Activated T-cell treated with anti-CD3 and anti-CD28 coated beads, Interleukin-2, amount 50 U/mL, for 72 hours (primary cell): ENCODE data around the gene ABHD16B. TPM values are rescaled to one million over a fixed set of nuclear protein-coding genes. Genes with fewer than 3 reads are reported as not detected.

Experiments used
- ATAC-seq, 2 donors: fragments of 150-1000 bp; cut with Tn5 transposase; replicated peaks in 1 of 2; 2 replicates each; pipeline ENCODE4 v1.10.0; 2021; ENCODE audit warnings: moderate library complexity in 2 of 2, mild to moderate bottlenecking in 1 of 2
- DNase-seq, 2 donors: peaks; one replicate each; pipeline ENCODE4 v3.0.0; 2021 to 2022; ENCODE audit warnings: mixed read lengths in 1 of 2
- H3K27ac Mint-ChIP-seq: one replicate; pipeline ENCODE4 v1.8.0; 2022; ENCODE audit warnings: mild to moderate bottlenecking, moderate library complexity, mixed read lengths
- H3K27me3 Mint-ChIP-seq: one replicate; pipeline ENCODE4 v1.8.0; 2022; ENCODE audit warnings: low read depth, mixed read lengths
- H3K36me3 Mint-ChIP-seq, 2 donors: one replicate each; pipeline ENCODE4 v1.8.0; 2022; ENCODE audit warnings: mixed read lengths in 2 of 2, mild to moderate bottlenecking in 1 of 2; ENCODE audit not compliant: insufficient read depth in 2 of 2
- H3K4me1 Mint-ChIP-seq: one replicate; pipeline ENCODE4 v1.8.0; 2022; ENCODE audit warnings: low read depth, mixed read lengths
- H3K4me3 Mint-ChIP-seq, 2 donors: one replicate each; pipeline ENCODE4 v1.8.0; 2022; ENCODE audit warnings: mild to moderate bottlenecking in 2 of 2, mixed read lengths in 2 of 2, moderate library complexity in 2 of 2
- H3K9me3 Mint-ChIP-seq, 2 donors: one replicate each; pipeline ENCODE4 v1.8.0; 2022; ENCODE audit warnings: mixed read lengths in 2 of 2
- total RNA-seq, 2 donors: library from RNA; stranded (reverse); gene quantifications; one replicate each; pipeline ENCODE4 v1.2.3, GENCODE V29; 2022

Gene ABHD16B
- total RNA-seq, 2 donors from 2014 or later: 0.22 TPM; not detected in 1

DNA sequence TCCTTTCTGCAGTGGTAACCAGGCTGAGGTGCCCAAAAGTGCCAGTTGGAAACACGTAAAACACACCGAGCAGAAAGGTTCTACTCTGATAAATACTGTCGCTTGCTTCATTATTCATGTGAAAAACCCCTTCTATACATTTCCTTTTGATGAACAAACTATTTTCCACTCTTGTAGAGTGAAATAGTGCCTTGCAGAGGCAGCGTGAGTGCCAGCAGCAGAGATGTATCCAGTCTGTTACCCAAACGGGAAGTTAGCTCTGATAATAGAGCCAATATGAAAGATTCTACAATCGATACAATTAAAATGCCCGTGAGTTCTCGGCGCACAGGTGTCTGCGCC is 31.7 kb upstream of the ABHD16B start:
- Mint-ChIP-seq H3K36me3 (peaks cover 5% of the 10 kb centered on the region in 2 donors), H3K4me1 (peaks cover 30% of the 10 kb centered on the region), H3K9me3 (no peaks in the 10 kb centered on the region), H3K4me3 (peak overlapping the region; percentile 91 to 93), H3K27ac (peak overlapping the region; percentile 85), H3K27me3 (peaks cover 52% of the 10 kb centered on the region)
- ATAC-seq (peak in 1 of 2 donors; percentile 18), DNase-seq (no peak)

DNA sequence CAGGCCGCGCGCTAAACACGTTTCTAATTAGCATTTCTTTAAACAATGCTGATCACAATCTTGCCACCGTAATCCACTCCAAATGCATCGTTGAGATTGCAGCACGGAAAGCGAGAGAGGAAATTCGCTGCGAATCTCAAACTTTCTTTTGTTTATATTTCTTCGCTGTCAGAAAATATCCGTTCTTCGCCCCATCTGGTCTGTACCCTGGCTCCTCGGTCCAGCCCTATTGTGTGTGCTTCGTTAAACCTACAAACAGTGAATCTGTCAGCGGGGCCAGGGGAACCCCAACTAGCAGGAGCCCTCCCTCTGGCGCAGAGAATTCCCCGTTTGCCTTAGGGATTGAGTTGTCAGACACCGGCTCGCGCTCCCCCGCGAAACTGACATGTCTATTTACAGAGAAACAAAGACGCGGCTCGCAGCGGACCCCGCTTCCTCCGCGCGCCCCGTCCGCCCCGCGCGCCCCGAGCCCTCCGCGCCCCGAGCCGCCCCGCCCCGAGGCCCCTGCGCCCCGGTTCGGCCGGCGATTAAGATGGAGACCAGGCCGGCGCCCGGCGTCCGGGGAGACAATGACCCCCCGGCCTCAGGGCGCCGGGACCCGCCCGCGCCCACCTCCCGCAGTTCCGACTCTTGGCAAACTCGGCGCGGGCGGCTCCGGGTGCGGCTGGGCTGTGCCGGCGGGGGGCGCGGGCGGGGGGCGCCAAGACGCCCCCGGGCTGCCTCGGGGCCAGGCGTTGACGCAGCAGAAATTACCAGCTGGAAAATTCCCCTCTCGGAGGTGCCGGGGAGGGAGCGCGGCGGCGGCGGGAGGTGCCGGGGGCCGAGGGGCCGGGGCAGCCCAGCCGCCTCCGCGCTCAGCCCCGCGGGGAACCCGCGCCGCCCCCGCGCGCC is 31.1 kb upstream of the ABHD16B start:
- H3K27ac Mint-ChIP-seq: peak overlapping the region; percentile 85
- DNase-seq (no peak), ATAC-seq (peak in 1 of 2 donors; percentile 28)
- peak overlapping the region; percentile 91 to 93 for H3K4me3 Mint-ChIP-seq
- H3K4me1 Mint-ChIP-seq: peaks cover 30% of the 10 kb centered on the region
- peaks cover 5% of the 10 kb centered on the region in 2 donors for H3K36me3 Mint-ChIP-seq
- peaks cover 50% of the 10 kb centered on the region for H3K27me3 Mint-ChIP-seq
- no peaks in the 10 kb centered on the region for H3K9me3 Mint-ChIP-seq

DNA sequence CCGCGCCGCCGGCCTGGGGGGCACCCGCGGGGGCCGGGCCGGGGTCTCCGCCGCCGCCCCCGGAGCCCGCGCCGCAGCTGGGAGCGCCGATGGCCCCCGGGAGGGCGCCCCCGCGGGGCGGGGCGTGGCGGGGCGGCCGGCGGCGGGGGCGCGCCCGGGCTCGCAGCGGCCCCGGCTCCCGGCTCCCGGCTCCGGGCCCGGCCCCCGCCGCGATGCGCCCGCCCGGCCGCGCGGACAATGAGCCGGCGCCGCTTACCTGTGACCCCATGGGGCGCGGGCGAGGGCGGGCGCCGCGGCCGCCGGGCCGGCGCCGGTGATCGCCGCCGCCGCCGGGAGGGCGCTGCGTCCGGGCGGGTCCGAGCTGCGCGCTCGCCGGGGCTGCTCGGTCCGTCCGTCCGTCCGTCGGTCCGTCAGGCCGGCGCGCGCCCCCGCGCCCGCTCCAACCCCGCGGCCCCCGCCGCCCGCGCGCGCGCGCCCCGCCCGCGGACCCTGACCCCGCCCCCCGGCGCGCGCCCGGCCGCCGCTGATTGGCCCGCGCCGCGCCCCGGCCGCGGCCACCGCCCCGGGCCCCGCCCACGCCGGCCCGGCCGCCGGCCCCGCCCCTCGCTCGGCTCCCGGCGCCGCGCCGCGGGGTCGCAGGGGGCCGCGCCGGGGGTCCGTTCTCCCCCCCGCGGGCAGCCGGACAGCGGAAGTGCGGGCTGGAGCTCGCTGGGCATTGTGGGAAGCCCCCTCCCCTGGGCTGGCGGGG is 30.3 kb upstream of the ABHD16B start, which contains the start of gene ZBTB46:
TSS of gene ZBTB46 (minus strand) at position 424 of the 748 bp plus-strand sequence. CDS start 40,507 bp downstream, outside the sequence.
- H3K4me3 Mint-ChIP-seq: peak within 1 kb of the TSS; percentile 91 to 93
- H3K27me3 Mint-ChIP-seq: peaks cover 42% of the 10 kb centered on the region
- DNase-seq: peak; percentile 42 to 65
- peak; percentile 63 to 70 for ATAC-seq
- no peaks in the 10 kb centered on the region for H3K9me3 Mint-ChIP-seq
- H3K27ac Mint-ChIP-seq: no peak within 1 kb of the TSS
- H3K4me1 Mint-ChIP-seq: peaks cover 22% of the 10 kb centered on the region
- peaks cover 5% of the 10 kb centered on the region in 2 donors for H3K36me3 Mint-ChIP-seq

DNA sequence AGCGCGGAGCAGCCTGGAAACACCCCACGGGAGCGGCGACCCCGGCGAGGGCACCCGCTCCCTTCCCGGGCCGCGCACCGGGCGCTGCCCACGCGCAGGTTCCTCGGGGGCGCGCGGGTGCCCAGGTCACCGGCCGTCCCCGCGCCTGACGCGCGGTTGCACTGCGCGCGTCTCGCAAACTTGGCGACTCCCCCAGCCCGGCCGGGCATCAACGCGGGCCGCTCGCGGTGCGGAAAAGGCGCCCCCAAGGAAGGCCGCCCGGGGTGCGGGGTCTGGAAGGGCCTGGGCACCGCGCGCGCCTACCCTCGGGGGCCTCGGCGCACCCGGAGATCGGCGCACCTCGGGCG is 29.7 kb upstream of the ABHD16B start:
- peak; percentile 8 to 12 for ATAC-seq
- H3K27me3 Mint-ChIP-seq: peaks cover 40% of the 10 kb centered on the region

DNA sequence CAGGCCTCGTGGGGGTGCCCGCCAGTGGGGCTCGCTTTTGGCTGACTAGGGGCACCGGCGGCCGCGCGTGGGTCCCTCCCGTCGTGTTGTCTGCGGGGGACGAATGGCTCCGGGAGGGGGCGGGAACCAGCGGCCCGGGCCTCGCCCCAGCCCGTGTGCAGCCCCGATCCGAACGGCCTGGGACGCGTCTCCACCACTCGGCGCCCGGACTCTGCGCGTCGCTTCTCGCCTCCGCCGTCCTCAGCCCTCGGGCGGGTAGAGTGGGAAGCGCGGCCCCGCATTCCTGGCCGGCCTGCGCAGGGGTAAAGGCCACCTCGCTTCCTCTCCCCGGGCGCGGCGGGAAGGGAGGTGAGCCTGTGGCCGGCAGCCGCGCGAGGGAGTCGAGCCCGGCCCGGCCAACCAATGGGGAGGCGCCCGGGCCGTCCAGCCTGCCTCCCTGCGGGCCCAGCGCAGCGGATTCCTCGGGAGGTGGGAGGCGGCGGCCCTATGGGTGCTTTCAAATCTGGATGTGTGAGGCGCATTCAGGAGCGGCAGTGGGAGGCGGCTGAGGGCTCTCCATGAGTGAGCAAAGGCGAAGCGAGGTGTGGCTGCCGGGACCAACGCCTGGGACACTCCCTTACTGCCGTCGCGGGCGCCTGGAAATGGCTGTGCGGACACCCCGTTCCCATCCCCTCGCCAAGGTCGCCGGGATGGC is 29.2 kb upstream of the ABHD16B start:
- Mint-ChIP-seq H3K36me3 (peaks cover 5% of the 10 kb centered on the region in 2 donors), H3K4me3 (peak overlapping the region in 1 of 2 donors; percentile 56), H3K9me3 (no peaks in the 10 kb centered on the region), H3K27me3 (peaks cover 40% of the 10 kb centered on the region), H3K27ac (no peak overlapping the region), H3K4me1 (peaks cover 13% of the 10 kb centered on the region)
- ATAC-seq (peak; percentile 14 to 17), DNase-seq (no peak)

More for the DNA sequence above, 29.7 kb upstream of the ABHD16B start:
- Mint-ChIP-seq H3K27ac (no peak overlapping the region), H3K4me3 (no peak overlapping the region), H3K9me3 (no peaks in the 10 kb centered on the region), H3K4me1 (peaks cover 16% of the 10 kb centered on the region), H3K36me3 (peaks cover 5% of the 10 kb centered on the region in 2 donors)
- no peak for DNase-seq

DNA sequence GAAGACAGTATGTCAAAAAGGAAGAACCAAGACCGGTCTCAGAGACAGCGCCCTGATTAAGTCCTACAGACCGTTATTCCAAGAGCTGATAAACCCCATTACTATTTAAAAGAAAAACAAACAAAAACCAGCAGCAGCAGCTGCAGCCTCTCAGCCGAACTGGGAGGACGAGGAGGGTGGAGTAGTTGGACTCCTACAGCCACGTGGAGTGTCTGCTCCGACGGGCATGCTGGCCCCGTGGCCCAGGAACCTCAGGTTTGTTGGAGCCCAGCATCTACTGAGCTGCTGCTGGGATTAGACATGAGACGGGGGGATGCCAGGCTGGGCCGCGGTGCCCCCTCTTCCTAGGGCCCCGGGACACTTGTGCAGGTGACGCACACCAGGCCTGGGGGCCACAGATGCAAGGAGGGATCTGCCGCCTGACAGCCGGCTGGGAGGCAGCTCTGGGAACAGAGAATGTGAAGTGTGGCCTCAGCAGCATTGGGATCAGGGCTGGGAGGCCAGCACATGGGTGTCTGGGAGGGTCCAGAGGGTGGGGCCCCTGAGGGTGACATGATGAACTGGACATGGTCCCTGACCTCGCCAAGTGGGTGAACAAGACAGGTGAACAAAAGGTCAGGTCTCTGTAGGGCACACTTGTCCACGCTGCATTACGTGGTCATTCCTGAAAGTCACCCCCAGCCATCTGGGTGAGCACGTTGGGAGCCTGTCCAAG is 27.4 kb upstream of the ABHD16B start:
- Mint-ChIP-seq H3K27me3 (peaks cover 35% of the 10 kb centered on the region), H3K4me3 (peak overlapping the region in 1 of 2 donors; percentile 31), H3K36me3 (peaks cover 5% of the 10 kb centered on the region in 2 donors), H3K4me1 (peaks cover 20% of the 10 kb centered on the region), H3K9me3 (no peaks in the 10 kb centered on the region), H3K27ac (no peak overlapping the region)
- ATAC-seq (no peak), DNase-seq (no peak)

DNA sequence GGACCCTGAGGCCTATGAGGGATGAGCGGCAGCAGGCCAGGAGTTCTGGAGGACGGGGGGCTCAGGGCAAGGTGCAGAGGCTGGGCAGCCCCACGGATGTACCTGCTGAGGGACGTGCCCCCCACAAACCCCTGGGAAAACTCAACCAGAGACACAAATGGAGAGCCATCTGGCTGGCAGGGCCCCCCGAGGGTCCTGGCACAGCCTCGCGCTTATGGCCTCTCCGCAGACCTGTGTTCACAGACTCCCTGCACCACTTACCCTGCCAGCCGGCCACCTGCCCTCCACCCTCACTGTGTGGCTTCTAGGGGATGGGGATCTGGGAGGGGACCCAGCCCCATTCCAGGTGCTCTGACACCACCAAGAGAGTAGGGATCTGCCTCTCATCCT is 26.8 kb upstream of the ABHD16B start:
- H3K27me3 Mint-ChIP-seq: peaks cover 29% of the 10 kb centered on the region
- ATAC-seq: no peak

DNA sequence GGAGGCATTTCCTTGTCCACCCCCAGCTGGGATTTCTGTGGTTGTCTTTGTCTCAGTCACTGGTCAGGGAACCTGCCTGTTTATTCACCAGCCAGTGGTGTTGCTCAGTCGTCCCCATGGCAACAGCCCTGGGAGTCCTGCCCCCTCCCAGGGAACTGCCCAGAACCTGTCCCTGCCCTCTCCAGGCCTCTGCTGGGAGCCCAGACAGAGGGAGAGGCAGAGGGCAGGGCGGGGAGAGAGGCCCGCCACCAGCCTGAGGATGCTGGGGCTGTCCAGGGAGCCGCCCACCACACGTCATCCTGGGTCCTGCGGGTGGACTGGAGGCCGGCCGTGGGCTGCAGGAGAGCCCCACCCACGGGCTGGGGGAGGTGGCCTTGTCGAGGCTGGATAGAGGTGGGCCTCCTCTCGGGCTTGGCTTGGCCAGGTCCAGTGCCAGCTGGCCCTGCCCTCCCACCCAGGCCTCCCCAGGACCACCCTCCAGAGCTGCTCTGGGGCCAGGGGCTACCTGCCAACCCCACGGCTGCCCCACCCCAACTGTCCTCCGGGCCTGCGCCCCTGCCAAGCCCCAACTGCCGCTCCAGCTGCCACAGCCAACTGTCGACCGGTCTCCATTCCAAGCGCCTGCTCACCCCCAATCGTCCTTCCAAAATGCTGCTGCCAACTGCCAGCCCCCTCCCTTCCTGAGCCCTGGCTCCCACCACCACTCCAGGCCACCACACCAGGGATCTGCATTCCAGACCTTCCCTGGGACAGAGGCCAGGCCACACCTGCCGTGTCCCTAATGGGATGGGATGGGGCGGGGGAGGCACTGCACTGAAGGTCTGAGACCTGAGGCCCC is 26.1 kb upstream of the ABHD16B start:
- no peak overlapping the region for H3K4me3 Mint-ChIP-seq
- H3K27me3 Mint-ChIP-seq: peaks cover 23% of the 10 kb centered on the region
- H3K36me3 Mint-ChIP-seq: no peaks in the 10 kb centered on the region
- no peak overlapping the region for H3K27ac Mint-ChIP-seq
- ATAC-seq (no peak), DNase-seq (no peak)
- peaks cover 8% of the 10 kb centered on the region for H3K4me1 Mint-ChIP-seq
- H3K9me3 Mint-ChIP-seq: no peaks in the 10 kb centered on the region

More for the DNA sequence above, 26.8 kb upstream of the ABHD16B start:
- Mint-ChIP-seq H3K27ac (no peak overlapping the region), H3K36me3 (peaks cover 5% of the 10 kb centered on the region in 2 donors), H3K4me3 (no peak overlapping the region), H3K9me3 (no peaks in the 10 kb centered on the region), H3K4me1 (peaks cover 15% of the 10 kb centered on the region)
- no peak for DNase-seq

DNA sequence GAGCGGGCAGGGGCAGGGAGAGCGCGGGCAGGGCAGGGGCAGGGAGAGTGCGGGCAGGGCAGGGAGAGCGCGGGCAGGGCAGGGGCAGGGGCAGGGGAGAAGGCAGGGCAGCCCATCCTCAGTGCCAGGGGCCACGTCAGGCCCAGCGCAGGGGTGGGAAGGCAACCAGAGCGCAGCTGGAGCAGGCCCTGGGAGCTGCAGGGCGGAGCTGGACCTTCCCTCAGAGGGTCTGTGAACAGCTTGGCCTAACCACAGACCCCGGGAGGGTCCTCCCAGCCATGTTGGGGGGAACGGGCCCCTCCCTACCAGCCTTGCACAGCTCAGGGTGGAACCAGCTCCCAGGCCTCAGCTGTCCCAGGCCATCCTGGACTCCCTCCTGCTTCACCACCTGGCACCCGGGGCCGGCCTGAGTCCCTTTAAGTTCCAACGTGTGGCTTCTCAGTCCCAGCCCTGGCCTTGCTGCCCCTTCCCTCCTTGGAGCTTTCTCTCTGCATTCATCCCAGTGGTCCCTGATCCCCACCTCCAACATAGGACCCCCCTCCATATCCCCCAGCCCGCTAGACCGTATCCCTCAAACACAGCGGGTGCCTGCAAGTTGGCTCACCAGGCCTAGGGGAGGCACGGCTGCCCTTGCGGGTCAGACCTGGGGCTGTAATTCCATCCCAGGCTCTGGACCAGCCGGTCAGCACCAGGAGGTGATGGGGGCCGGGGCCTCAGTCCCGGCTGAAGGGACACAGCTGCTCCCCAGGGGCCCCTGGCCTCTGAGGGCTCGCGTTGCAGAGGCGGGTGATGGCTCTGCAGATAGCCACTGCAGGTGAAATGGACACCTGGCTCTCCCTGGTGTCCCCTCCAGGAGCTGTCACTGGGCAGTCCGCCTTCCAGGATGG is 24.6 kb upstream of the ABHD16B start:
- no peaks in the 10 kb centered on the region for H3K9me3 Mint-ChIP-seq
- no peak overlapping the region for H3K4me3 Mint-ChIP-seq
- H3K27me3 Mint-ChIP-seq: peaks cover 28% of the 10 kb centered on the region
- peaks cover 7% of the 10 kb centered on the region for H3K4me1 Mint-ChIP-seq
- DNase-seq (no peak), ATAC-seq (no peak)
- no peaks in the 10 kb centered on the region for H3K36me3 Mint-ChIP-seq
- H3K27ac Mint-ChIP-seq: no peak overlapping the region

DNA sequence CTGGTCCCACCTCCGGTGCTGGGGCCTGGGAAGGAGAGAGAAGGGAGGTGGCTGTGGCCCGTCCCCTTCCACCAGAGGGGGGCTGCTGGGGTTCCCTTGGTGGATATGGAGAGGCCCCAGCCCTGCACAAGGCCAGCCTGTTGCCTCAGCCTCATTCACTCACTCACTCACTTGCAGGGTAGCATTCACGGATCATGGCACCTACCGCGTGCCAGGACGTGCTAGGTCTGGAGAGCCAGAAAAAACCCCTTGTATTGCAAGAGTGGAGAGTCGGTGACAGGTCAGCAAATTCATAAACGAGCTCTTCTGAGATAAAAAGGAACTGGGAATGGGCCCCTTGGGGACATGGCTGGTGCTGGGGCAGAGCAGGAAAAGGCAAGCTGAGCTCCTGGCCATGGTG is 23.8 kb upstream of the ABHD16B start:
- H3K27me3 Mint-ChIP-seq: peaks cover 36% of the 10 kb centered on the region

DNA sequence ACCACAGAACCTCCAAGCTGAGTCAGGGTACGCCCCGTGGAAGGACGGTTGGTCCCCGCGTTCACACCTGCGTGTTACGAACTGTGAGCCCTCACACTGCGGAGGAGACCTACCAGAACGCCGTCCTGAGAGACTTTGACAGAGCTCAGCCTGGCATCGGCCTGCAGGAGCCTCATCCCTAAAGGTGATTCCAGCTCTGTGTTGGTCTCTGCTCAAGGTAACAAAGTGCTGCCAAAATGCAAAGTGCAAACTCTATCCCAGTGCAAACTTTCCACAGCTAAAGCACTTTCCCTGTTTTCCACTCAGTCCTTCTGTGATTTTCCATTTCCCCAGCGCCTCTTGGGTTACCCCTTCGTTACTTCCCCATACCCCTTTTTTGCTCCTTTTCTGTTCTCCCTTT is 21.7 kb upstream of the ABHD16B start:
- no peaks in the 10 kb centered on the region for H3K9me3 Mint-ChIP-seq

More for the DNA sequence above, 23.8 kb upstream of the ABHD16B start:
- no peak for ATAC-seq
- Mint-ChIP-seq H3K4me3 (no peak overlapping the region), H3K36me3 (no peaks in the 10 kb centered on the region), H3K27ac (no peak overlapping the region), H3K9me3 (no peaks in the 10 kb centered on the region), H3K4me1 (peaks cover 7% of the 10 kb centered on the region)
- no peak for DNase-seq

More for the DNA sequence above, 21.7 kb upstream of the ABHD16B start:
- Mint-ChIP-seq H3K36me3 (no peaks in the 10 kb centered on the region), H3K27ac (no peak overlapping the region), H3K27me3 (peaks cover 38% of the 10 kb centered on the region), H3K4me1 (peaks cover 7% of the 10 kb centered on the region), H3K4me3 (no peak overlapping the region)
- DNase-seq (no peak), ATAC-seq (no peak)
